ENCODE measurements around the gene SNPH.
A peak's percentile ranks its signal among the peaks of the same experiment; 100 is the strongest.
"Not testable (repeated sequence)": the region's sequence is repeated elsewhere in the genome, so short reads cannot be mapped to it uniquely, and the experiment has no call there.

Gene SNPH

GRCh38 chr20:1266167-1266973 is at the start of gene SNPH:
Gene SNPH, plus strand, starts transcription at chr20:1266294. Its CDS starts 29,946 bp downstream, at chr20:1296240.
- DNase-seq = peak; percentile 51 to 54

- DNase-seq = not testable (repeated sequence)
These were observed 49.3 kb upstream of the SNPH start for GRCh38 chr20:1216527-1217427.

GRCh38 chr20:1222750-1223149 is 43.3 kb upstream of the SNPH start:
- not testable (repeated sequence) for DNase-seq

GRCh38 chr20:1224205-1224890 is 41.7 kb upstream of the SNPH start:
- DNase-seq = no peak

- DNase-seq = no peak
These were observed 40.8 kb upstream of the SNPH start for GRCh38 chr20:1225263-1225782.

- peak; percentile 77 to 85 for DNase-seq
These were observed 40.1 kb upstream of the SNPH start, which contains the start of gene RAD21L1 for GRCh38 chr20:1225783-1226654. Gene RAD21L1, plus strand, starts transcription at chr20:1226044. Its CDS starts 2,410 bp downstream, at chr20:1228454.

- no peak for DNase-seq
These were observed 36.6 kb upstream of the SNPH start for GRCh38 chr20:1229541-1229940.

- DNase-seq = no peak
These were observed 33.6 kb upstream of the SNPH start for GRCh38 chr20:1232286-1233111.

GRCh38 chr20:1240549-1240948 is 25.5 kb upstream of the SNPH start:
- no peak for DNase-seq

- no peak for DNase-seq
These were observed 24.6 kb upstream of the SNPH start for GRCh38 chr20:1241456-1241855.

GRCh38 chr20:1242099-1242498 is 24.0 kb upstream of the SNPH start:
- no peak for DNase-seq

GRCh38 chr20:1242530-1242929 is 23.6 kb upstream of the SNPH start:
- no peak for DNase-seq

GRCh38 chr20:1245578-1245977 is 20.5 kb upstream of the SNPH start:
- no peak for DNase-seq

GRCh38 chr20:1247689-1248088 is 18.4 kb upstream of the SNPH start:
- no peak for DNase-seq

- DNase-seq = not testable (repeated sequence)
These were observed 15.8 kb upstream of the SNPH start for GRCh38 chr20:1250282-1250681.

- DNase-seq = no peak
These were observed 13.7 kb upstream of the SNPH start for GRCh38 chr20:1252416-1252815.

- no peak for DNase-seq
These were observed 11.8 kb upstream of the SNPH start for GRCh38 chr20:1254254-1254653.

- DNase-seq = no peak
These were observed 10.4 kb upstream of the SNPH start for GRCh38 chr20:1255675-1256074.

GRCh38 chr20:1263853-1264252 is 2.2 kb upstream of the SNPH start:
- no peak for DNase-seq

GRCh38 chr20:1264727-1265126 is 1.4 kb upstream of the SNPH start:
- no peak for DNase-seq

Measured in stimulated activated CD4-positive, alpha-beta T cell treated with anti-CD3 and anti-CD28 coated beads, Interleukin-2, amount 100 ng/mL, for 48 hours (primary cell).